Thyroid gland (tissue), 4 donors: ENCODE measurements around the gene PNMA6F.

Experiments used
- POLR2A ChIP-seq, 2 donors: fragments of 450-650 bp; IDR thresholded peaks; one replicate each; pipeline ENCODE4 v1.6.1; 2017; ENCODE audit warnings: antibody characterized with exemption in 2 of 2, mild to moderate bottlenecking in 2 of 2, moderate library complexity in 1 of 2
- TF ChIP-seq, protein P1 (sequence below), 6 experiments: fragments of 200-600 bp in 3 of 6; fragments of 450-650 bp in 3 of 6; sonication (generic) in 3 of 6; IDR thresholded peaks; one replicate each; pipeline ENCODE4 v1.5.1; 2016 to 2019; ENCODE audit warnings: antibody characterized with exemption in 6 of 6, mild to moderate bottlenecking in 2 of 6, inconsistent platforms in 1 of 6, moderate library complexity in 1 of 6

GRCh38 chrX:153318811-153319210 is 2.8 kb downstream of the PNMA6F start:
- TF ChIP-seq, protein P1, sequence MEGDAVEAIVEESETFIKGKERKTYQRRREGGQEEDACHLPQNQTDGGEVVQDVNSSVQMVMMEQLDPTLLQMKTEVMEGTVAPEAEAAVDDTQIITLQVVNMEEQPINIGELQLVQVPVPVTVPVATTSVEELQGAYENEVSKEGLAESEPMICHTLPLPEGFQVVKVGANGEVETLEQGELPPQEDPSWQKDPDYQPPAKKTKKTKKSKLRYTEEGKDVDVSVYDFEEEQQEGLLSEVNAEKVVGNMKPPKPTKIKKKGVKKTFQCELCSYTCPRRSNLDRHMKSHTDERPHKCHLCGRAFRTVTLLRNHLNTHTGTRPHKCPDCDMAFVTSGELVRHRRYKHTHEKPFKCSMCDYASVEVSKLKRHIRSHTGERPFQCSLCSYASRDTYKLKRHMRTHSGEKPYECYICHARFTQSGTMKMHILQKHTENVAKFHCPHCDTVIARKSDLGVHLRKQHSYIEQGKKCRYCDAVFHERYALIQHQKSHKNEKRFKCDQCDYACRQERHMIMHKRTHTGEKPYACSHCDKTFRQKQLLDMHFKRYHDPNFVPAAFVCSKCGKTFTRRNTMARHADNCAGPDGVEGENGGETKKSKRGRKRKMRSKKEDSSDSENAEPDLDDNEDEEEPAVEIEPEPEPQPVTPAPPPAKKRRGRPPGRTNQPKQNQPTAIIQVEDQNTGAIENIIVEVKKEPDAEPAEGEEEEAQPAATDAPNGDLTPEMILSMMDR (IDR thresholded peaks at IDR 0.05): no peak
- TF ChIP-seq POLR2A (IDR thresholded peaks at IDR 0.05): no peak
